ENCODE data around the gene KNDC1.

The KNDC1 gene

GRCh38 chr10:133255323-133255722, 95.3 kb downstream of the KNDC1 start:
- Histone ChIP-seq H3K27ac (replicated peaks) (no peak overlapping the region), H3K4me3 (replicated peaks; ENCODE audit: insufficient read depth, low read length) (no peak overlapping the region), H3K27me3 (ENCODE audit: insufficient read depth, poor library complexity, severe bottlenecking) (peaks cover 1% of the 10 kb centered on the region)
- TF ChIP-seq, protein P1, sequence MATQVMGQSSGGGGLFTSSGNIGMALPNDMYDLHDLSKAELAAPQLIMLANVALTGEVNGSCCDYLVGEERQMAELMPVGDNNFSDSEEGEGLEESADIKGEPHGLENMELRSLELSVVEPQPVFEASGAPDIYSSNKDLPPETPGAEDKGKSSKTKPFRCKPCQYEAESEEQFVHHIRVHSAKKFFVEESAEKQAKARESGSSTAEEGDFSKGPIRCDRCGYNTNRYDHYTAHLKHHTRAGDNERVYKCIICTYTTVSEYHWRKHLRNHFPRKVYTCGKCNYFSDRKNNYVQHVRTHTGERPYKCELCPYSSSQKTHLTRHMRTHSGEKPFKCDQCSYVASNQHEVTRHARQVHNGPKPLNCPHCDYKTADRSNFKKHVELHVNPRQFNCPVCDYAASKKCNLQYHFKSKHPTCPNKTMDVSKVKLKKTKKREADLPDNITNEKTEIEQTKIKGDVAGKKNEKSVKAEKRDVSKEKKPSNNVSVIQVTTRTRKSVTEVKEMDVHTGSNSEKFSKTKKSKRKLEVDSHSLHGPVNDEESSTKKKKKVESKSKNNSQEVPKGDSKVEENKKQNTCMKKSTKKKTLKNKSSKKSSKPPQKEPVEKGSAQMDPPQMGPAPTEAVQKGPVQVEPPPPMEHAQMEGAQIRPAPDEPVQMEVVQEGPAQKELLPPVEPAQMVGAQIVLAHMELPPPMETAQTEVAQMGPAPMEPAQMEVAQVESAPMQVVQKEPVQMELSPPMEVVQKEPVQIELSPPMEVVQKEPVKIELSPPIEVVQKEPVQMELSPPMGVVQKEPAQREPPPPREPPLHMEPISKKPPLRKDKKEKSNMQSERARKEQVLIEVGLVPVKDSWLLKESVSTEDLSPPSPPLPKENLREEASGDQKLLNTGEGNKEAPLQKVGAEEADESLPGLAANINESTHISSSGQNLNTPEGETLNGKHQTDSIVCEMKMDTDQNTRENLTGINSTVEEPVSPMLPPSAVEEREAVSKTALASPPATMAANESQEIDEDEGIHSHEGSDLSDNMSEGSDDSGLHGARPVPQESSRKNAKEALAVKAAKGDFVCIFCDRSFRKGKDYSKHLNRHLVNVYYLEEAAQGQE (IDR thresholded peaks at IDR 0.05; ENCODE audit: insufficient replicate concordance, low read depth): no peak
- no peak for TF ChIP-seq GABPA (IDR thresholded peaks at IDR 0.05; ENCODE audit: low read depth)
- TF ChIP-seq SPI1 (IDR thresholded peaks at IDR 0.05; ENCODE audit: borderline replicate concordance, low read depth): no peak
- TF ChIP-seq, protein P2, sequence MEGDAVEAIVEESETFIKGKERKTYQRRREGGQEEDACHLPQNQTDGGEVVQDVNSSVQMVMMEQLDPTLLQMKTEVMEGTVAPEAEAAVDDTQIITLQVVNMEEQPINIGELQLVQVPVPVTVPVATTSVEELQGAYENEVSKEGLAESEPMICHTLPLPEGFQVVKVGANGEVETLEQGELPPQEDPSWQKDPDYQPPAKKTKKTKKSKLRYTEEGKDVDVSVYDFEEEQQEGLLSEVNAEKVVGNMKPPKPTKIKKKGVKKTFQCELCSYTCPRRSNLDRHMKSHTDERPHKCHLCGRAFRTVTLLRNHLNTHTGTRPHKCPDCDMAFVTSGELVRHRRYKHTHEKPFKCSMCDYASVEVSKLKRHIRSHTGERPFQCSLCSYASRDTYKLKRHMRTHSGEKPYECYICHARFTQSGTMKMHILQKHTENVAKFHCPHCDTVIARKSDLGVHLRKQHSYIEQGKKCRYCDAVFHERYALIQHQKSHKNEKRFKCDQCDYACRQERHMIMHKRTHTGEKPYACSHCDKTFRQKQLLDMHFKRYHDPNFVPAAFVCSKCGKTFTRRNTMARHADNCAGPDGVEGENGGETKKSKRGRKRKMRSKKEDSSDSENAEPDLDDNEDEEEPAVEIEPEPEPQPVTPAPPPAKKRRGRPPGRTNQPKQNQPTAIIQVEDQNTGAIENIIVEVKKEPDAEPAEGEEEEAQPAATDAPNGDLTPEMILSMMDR (IDR thresholded peaks at IDR 0.05; ENCODE audit: insufficient read depth, low read length): no peak
- no peak for TF ChIP-seq POLR2AphosphoS5 (IDR thresholded peaks at IDR 0.05; ENCODE audit: low read depth)
- DNase-seq (ENCODE audit: low read depth in 1 of 2, low spot score in 1 of 2): no peak

- Histone ChIP-seq H3K27me3 (ENCODE audit: insufficient read depth, poor library complexity, severe bottlenecking) (no peaks in the 10 kb centered on the region), H3K4me3 (replicated peaks; ENCODE audit: insufficient read depth, low read length) (no peak overlapping the region), H3K27ac (replicated peaks) (peak overlapping the region; percentile 77)
- TF ChIP-seq SPI1 (IDR thresholded peaks at IDR 0.05; ENCODE audit: borderline replicate concordance, low read depth) (peak; percentile 78), GABPA (IDR thresholded peaks at IDR 0.05; ENCODE audit: low read depth) (no peak), POLR2AphosphoS5 (IDR thresholded peaks at IDR 0.05; ENCODE audit: low read depth) (0 out of 2 replicates have a peak, but pooled peaks have one; percentile 47)
- TF ChIP-seq, protein P2 (IDR thresholded peaks at IDR 0.05; ENCODE audit: insufficient read depth, low read length): no peak
- peak; percentile 78 to 85 for DNase-seq (ENCODE audit: low read depth in 1 of 2, low spot score in 1 of 2)
These were observed 97.6 kb downstream of the KNDC1 start for GRCh38 chr10:133257489-133258065.

DNA sequence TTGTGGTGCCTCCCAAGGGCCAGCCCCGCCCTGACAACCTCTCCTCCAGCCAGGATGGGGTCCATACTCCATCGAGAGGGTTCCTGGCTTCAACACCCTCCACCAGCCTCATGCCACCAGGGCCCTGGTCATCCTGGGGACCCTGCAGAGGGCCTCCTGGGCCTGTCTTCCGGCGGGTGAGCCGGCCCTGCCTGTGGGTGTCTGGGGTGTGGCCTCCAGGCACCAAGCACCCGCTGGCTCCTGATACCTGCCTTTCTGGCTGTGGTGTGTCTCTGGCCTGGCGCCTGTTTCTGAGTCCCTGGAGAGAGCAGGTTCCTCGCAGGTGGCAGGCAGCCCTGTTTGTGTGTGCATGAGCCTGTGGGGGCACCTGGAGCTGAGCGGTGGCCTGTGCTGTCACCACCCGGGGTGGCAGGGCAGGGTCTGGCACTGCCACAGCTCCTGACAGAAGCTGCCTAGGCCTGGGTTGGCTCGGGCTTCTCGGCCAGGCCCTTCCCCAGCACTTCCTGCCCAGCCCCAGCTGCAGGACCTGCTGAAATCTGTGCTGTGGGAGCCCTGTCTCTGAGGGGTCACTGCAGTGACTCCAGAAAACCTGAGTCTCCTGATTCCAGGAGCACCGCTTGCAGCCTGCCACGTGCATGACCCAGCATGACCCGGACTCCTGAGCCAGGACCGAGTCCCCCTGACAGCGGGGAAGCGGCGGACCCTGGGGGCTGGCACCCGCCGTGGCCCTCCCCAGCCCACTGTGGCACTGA, 98.2 kb downstream of the KNDC1 start:
- DNase-seq (ENCODE audit: low read depth in 1 of 2, low spot score in 1 of 2): peak in 1 of 2 experiments; percentile 56
- Histone ChIP-seq H3K4me3 (replicated peaks; ENCODE audit: insufficient read depth, low read length) (no peak overlapping the region), H3K27ac (replicated peaks) (peak overlapping the region; percentile 77), H3K27me3 (ENCODE audit: insufficient read depth, poor library complexity, severe bottlenecking) (no peaks in the 10 kb centered on the region)
- TF ChIP-seq GABPA (IDR thresholded peaks at IDR 0.05; ENCODE audit: low read depth) (no peak), POLR2AphosphoS5 (IDR thresholded peaks at IDR 0.05; ENCODE audit: low read depth) (0 out of 2 replicates have a peak, but pooled peaks have one; percentile 2)
- TF ChIP-seq, protein P2 (IDR thresholded peaks at IDR 0.05; ENCODE audit: insufficient read depth, low read length): no peak

DNA sequence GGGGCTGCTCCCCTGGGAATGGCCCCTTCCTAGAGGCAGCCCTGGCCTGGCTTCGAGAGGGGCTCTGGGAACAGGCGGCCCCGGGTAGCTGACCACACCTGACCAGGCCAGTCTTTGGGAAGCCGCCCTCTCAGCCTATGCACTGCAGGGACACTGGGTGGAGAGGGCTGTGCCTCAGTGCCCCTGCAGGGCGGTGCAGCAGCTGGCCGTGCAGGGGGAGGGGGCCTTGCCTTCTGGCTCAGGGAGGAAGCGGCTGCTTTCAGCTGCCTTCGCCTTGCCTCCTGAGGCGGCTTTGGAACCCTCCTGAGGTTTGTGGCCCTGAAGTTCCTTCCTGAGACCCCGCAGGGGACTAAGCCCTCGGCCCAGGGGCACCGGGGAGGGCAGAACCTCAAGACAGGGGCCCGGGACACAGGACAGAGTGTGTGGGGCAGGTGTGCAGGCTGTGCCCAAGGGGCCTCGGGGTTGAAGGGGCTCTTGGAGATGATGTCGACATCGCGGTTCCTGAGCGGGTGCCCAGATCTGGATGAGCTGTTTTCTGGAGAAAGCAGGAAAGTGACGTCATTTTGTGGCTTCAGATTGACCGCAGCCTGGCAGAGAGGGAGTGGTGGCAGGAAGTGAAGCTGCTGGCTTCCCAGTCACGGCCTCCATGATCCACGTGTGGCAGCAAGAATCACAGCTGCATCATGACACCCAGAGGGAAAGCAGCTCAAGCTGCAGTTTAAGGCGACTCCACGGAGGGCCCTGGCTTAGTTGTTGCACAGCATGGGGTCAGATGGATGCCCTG, 99.0 kb downstream of the KNDC1 start:
- H3K4me3 ChIP-seq (replicated peaks; ENCODE audit: insufficient read depth, low read length): no peak overlapping the region
- H3K27ac ChIP-seq (replicated peaks): peak overlapping the region; percentile 77
- no peaks in the 10 kb centered on the region for H3K27me3 ChIP-seq (ENCODE audit: insufficient read depth, poor library complexity, severe bottlenecking)
- TF ChIP-seq, protein P1 (IDR thresholded peaks at IDR 0.05; ENCODE audit: insufficient replicate concordance, low read depth): no peak
- peak; percentile 92 for TF ChIP-seq POLR2AphosphoS5 (IDR thresholded peaks at IDR 0.05; ENCODE audit: low read depth)
- TF ChIP-seq SPI1 (IDR thresholded peaks at IDR 0.05; ENCODE audit: borderline replicate concordance, low read depth): peak; percentile 49
- TF ChIP-seq GABPA (IDR thresholded peaks at IDR 0.05; ENCODE audit: low read depth): peak; percentile 40; the same call in 1 of the 2 replicates
- TF ChIP-seq, protein P2 (IDR thresholded peaks at IDR 0.05; ENCODE audit: insufficient read depth, low read length): no peak
- DNase-seq (ENCODE audit: low read depth in 1 of 2, low spot score in 1 of 2): peak; percentile 98 to 100
